ENCODE data around the gene OIP5.

DNA sequence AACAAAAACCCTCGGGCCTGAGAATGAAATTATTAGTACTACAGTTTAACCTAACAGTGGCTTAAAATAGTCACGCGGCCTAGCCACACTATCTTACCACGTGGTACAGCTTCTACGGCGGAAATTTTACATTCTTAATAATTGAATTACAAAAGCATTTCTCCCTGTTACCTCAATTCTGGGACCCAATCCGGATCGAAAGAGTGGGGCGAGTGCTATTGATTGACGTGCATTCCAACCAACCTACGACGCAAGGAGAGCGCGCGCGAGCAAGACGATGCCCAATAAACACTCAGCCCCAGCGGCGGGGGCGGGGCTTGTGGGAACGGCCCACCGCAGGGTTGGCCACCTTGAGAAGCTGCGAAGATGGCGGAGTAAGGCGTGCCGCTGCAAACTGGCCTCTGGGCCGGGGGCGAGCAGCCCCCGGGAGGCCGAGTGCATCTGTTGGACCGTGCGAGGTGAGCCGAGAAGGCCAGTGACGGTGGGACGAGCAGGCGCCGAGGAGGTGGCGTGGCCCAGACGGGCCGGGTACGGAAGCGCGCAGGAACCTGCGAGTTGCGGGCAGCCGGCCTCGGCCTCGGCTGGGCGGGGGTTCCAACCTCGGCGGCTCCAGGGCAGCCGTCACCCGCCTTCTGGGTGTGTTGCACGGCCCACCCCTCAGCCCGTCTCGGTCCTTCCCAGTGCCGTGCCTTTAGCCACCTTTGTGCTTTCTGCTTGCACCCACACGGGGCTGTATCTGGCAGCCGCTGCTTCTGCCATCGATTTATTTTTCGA lies 48.6 kb downstream of the OIP5 start:
- TF ChIP-seq POLR2AphosphoS5 (IDR thresholded peaks at IDR 0.05; ENCODE audit: low read depth, low read length) (peak; percentile 92), POLR2A (IDR thresholded peaks at IDR 0.05; ENCODE audit: low read depth, low read length) (peak; percentile 94), TAF1 (IDR thresholded peaks at IDR 0.05; ENCODE audit: borderline replicate concordance, low read depth, low read length) (peak; percentile 97)
